GM18951 (cell line): Measurements from ENCODE around the gene ORM2.

ENCODE experiments used
- POLR2A ChIP-seq: IDR thresholded peaks from 4 replicates; pipeline ENCODE4 v1.6.1; 2011; ENCODE audit warnings: mild to moderate bottlenecking; ENCODE audit not compliant: insufficient read length, insufficient read depth; ENCODE audit errors: extremely low read depth
- in situ Hi-C: fragments of 300-500 bp; cut with MboI; formaldehyde crosslinking; loops from one replicate; pipeline ENCODE4 v1.12.0; 2022; ENCODE audit warnings: low sequenced_read_pairs, mixed read lengths, inconsistent platforms; ENCODE audit not compliant: unreplicated experiment

Gene ORM2

GRCh38 chr9:114348906-114349482, 19.3 kb downstream of the ORM2 start:
- in situ Hi-C loops = no loop called here
- TF ChIP-seq POLR2A = peak; percentile 21

GRCh38 chr9:114349713-114350480, 20.2 kb downstream of the ORM2 start:
- TF ChIP-seq POLR2A = no peak
- in situ Hi-C loops = no loop called here

GRCh38 chr9:114350636-114351401, 21.1 kb downstream of the ORM2 start:
- TF ChIP-seq POLR2A = no peak
- in situ Hi-C loops = no loop called here

- in situ Hi-C loops = no loop called here
- TF ChIP-seq POLR2A = no peak
Observed at GRCh38 chr9:114351932-114352331, 22.3 kb downstream of the ORM2 start.

GRCh38 chr9:114355821-114356220, 26.2 kb downstream of the ORM2 start:
- in situ Hi-C loops = no loop called here
- TF ChIP-seq POLR2A = no peak

GRCh38 chr9:114356792-114357191, 27.1 kb downstream of the ORM2 start:
- in situ Hi-C loops = no loop called here
- no peak for TF ChIP-seq POLR2A

GRCh38 chr9:114357360-114357759, 27.7 kb downstream of the ORM2 start:
- TF ChIP-seq POLR2A = no peak
- in situ Hi-C loops = no loop called here

- in situ Hi-C loops = no loop called here
- no peak for TF ChIP-seq POLR2A
Observed at GRCh38 chr9:114357911-114358328, 28.3 kb downstream of the ORM2 start.

- no peak for TF ChIP-seq POLR2A
- in situ Hi-C loops = no loop called here
Observed at GRCh38 chr9:114359801-114360200, 30.1 kb downstream of the ORM2 start.

- in situ Hi-C loops = no loop called here
Observed at GRCh38 chr9:114361542-114361941, 31.9 kb downstream of the ORM2 start.

GRCh38 chr9:114362394-114362793, 32.7 kb downstream of the ORM2 start:
- TF ChIP-seq POLR2A = no peak
- in situ Hi-C loops = no loop called here

More at GRCh38 chr9:114361542-114361941, 31.9 kb downstream of the ORM2 start:
- TF ChIP-seq POLR2A = no peak

- TF ChIP-seq POLR2A = no peak
- in situ Hi-C loops = no loop called here
Observed at GRCh38 chr9:114363424-114363823, 33.8 kb downstream of the ORM2 start.
